NCI-H510A treated with DMSO at 0.1 percent for 48 hours (cell line): ENCODE results near the gene SNX5.

ENCODE experiments used
- DNase-seq: peaks from one replicate; lab custom pipeline; 2025; lab: John Stamatoyannopoulos, UW

The SNX5 gene

DNA sequence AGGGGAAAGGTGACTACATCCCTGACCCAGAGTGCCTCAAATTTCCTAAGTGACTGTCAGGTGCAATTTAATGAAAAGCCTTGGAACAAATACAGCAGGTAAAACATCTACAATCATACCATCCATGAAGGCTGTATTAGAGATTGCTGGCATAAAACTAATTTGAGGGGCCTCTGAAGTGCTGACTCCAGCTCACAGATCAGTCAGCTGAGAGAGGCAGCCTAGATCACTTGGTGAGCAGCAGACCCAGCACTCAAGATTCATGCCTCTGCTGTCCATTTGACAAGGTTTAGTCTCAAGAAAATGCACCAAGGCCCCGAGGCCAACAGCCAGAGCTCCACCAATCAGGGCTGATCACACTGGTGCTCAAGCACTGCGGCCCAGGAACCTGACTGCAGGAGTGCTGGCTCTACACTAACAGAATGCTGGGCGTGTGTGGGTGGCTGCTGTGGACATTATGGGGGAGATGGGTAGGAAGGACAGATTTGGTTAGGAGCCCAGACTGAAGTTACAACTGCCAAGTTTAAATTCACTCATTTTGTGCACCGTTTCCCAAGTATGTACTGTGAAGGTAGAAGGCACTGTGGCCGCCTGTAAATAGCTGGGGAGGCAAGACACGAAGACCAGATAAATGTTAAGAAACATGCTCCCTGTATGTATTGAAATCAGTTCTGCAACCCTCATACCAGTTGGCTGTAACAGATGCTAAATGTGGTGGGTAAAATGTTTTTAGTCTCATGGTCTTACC, 28.2 kb downstream of the SNX5 start:
- DNase-seq = no peak

DNA sequence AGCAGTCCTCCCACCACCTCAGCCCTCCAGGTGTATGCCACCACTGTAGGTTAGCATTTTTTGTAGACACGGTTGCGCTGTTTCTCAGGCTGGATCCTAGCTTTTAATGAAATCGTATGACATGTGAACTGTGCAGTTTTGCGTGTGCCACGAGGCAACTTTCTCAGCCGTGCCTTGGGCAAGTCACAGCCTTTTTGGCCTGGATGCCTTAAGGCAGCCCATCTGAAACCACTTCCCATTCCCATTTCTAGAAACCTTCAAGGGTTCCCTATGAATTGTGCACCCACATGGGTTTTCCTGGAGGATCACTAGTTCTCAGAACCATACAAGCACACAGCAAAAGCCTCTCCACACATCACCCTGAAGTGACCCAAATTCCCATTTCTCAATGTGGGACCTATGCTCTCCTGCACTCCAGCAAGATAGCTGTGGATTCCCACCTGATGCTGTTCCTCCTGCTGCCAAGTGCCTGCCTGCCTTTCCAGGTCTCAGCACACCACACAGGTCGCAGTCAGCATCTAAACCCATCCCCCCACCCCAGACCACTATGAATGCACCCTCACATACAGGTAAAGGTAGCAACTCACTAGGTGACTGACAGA, 28.9 kb downstream of the SNX5 start:
- DNase-seq = no peak

DNA sequence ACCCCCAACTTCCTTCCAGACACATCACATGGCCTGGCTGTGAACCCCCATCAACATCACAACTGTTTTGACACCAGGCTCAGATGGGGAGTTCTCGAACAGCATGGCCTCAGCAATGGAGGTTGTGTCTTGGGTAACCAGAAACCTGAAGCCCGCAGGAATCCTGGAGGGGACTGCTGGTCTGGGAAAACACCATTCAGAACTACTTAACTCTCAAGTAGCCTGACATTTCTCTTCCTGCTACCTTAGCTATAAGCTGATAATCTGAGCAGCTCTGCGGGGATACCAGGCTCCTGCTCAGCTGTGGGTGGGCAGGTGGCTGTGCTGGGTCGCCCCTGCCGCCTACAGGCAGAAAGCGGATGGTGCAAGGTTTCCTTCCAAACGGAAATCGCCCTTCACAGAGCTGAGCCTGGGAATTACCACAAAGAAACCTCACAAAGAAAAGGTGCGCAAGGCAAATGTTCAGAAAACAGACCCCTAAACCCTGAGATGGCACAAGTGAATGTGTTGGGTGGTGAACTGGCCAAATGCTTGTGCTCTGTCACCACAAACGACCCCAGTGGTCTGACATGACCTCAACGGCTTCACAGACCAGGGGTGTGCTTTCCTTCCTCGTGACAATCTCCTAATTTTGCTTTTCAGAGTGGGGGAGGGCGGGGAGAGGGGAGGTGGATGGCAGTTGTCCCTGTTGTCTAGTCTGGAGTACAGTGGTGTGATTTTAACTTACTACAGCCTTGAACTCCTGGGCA, 29.5 kb downstream of the SNX5 start:
- DNase-seq = peak; percentile 83

DNA sequence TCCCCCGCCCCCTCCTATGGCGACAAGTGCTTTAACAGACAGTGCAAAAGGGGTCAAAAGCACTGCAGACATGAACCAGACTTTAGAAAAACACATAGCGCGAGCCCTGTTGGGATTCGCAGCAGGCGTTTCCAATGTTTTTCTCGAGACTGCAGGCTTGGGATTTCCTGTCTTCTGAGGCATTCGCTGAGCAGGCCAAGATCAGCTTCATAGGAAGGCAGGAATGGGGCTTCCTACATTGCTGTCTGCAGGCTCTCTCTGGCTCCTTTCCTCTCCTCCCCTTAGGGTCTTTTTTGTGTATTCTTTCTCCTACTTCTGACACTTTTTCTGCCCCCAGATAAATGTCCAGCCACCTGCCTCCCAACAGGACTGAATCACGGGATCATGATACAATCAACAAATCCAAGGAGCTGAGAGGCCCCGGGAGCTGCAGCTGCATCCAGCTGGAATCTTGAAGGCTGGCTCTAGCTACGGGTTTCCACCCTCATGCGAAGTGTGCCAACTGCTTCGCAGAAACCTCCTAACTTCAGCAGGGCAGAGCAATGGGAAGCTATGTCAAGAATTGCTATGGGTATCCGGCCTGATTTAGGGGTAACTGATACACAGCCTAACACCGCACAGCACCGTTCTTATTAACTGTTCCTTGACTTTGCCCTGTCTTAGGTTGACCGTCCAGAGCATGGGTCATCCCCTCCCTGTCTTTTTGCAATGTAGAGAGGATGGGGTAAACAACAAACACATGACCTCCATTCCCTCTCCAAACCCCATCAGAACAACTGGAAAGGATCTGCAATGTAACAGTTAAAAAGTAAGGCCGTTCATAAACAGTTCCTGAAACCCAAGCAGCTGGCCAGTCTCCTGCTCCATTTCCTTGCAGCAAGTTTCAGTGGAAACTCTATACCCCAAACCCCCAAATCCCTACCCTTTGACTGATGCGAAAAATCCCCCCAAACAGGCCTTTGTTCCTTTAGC, 31.5 kb downstream of the SNX5 start:
- DNase-seq = no peak

DNA sequence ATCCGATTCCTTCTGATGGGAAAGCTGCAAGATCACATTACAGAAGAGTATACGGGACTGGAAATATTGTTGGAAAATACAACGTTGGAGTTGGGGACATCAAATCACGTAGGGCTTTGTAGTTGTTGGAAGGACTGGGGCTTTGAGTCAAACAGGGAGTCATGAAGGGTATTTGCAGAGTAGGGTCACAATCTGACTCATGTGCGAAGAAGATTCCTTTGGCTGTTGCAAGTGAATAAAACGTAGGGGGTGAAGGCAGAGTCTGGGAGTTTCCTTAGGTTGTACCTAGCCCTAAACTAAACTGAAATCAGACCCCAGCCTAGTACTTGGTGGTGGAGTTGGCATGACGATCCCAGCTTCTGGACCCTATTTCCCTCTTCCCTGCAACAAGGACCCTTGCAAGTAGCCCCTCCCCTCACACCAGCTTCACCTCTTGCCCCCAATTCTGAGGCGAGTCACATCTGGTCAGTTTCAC, 32.3 kb downstream of the SNX5 start:
- no peak for DNase-seq

DNA sequence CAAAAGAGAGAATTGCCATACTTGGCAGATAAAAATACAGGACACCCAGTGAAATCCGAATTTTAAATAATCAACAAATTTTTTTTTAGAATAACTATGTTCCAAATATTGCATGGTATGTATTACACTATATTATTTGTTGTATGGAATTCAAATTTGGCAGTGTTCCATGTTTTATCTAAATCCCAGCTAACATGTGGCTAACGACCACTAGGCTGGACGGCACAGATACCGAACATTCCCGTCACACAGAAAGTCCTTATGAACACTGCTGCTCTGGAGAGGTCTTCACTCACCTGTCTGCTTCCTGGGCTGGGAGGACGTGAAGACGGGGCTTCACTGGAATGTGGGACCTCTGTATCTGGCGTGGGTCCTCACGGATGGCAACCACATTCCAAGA, 32.8 kb downstream of the SNX5 start:
- DNase-seq = no peak

DNA sequence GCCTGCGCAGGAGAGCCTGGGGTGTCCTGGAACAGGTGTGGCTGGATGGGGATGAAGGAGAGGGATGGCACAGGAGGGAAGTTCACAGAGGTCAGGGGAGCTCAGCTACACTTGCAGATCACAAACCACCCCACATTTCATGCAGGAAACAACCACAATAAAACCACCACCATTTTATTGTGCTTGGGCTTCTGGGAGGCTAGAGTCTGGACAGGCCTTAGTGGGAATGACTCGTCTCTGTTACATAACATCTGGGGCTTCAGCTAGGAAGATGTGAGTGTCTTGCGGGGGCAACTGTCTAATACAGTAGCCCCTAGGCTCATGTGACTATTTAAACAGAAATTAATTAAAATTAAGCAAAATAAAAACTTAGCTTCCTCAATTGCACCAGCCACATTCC, 33.4 kb downstream of the SNX5 start:
- no peak for DNase-seq

DNA sequence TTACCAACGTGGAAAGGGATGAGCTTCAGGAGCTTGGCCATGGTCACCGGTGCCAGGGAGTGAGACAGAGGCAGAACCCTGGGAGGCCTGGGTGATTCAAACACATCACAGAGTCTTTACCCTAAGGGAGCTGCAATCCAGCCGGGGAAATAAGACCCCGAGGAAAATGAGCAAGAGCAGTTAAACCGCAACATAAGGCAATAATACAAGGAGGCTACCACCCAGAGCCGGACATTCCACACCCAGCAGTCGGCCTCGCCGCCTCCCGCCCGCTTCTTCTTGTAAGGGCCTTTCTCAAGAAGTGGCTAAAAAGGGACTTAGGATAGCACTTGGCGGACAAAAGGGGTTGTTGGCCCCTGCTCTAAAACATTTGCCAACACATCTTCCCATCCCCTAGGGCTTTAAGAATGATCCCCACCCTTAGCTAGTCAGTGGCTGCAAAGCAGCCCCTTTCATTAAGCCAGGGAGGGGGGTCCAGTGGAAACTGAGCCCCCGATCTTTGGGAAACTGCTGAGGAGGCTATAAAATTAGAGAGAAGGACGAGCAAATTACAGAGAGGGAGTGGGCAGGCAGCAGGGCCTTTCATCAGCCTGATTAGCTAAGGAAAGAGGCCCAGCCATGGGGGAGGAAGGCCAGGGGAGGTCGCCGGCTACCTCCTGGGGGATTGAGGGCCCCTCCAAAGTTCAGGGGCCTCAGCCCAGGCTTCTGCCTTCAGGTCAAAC, 34.3 kb downstream of the SNX5 start:
- DNase-seq = no peak

DNA sequence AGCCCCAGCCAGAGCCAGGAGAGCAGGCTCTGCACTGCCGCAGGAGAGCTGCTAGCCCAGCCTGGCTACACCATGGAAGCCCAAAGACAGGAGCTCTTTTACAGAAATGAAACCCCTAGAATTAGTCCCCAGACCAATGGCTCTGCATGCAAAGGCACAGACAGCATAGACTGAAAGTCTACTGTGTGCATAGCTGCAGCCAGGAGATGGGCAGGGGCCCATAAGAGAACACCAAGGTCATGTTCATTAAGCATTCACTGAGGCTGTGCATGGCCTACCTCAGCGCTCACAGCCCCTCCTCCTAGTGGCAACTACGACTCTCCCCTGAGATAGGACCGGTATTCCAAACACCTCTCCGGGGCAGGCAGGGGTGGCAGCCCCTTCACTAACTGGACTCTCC, 34.9 kb downstream of the SNX5 start:
- no peak for DNase-seq

DNA sequence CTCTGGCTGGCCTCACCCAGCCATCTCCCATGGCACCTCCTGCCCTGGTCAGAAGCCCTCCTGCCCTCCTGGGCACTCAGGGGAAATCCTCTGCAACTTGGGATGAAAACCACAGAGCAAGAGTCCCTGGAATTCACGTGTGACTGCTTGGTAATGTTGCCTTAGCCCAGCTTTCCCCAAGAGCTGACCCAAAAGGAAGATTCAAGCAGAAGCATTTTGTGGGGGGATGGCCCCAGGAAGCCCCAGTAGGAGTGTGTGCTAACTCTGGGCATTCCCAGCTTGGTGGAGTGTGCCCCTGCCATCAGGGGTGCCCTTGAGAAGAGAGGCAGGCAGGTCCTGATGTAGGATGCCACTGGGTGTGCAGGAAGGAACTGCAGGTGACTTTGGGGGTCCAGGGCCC, 35.5 kb downstream of the SNX5 start:
- DNase-seq = no peak

DNA sequence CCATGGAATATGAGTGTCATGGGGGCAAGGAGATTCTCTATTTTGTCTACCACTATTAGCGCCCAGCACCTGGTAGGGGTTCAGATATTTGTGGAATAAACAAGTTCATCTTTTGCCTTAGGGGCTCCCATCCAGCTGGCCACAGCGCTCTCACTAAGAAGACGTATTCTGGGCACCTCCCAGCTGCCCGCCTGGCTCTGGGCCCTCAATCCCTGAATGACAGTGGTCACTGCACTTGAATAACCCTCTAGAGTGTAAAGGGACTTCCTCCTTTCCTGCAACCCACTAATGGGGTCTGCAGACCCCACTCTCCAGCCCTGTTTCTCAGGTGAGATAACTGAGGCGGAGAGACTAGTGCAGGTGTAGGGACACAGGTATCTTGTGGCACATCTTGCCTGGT, 36.2 kb downstream of the SNX5 start:
- DNase-seq = no peak

DNA sequence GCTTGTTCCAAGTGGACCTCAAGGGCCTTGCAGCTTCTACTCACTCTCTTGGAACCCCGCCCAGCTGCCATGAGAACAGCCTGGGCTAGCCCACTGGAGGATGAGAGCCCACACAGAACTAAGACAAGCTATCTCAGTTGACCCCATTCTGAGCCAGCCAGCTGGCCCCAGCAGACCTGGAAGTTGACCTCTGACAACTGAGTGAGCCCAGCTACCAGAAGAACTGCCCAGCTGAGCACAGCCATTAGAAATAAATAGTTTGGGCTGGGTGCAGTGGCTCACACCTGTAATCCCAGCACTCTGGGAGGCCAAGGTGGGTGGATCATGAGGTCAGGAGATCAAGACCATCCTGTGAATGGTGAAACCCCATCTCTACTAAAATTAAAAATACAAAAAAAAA, 37.1 kb downstream of the SNX5 start:
- DNase-seq = no peak

DNA sequence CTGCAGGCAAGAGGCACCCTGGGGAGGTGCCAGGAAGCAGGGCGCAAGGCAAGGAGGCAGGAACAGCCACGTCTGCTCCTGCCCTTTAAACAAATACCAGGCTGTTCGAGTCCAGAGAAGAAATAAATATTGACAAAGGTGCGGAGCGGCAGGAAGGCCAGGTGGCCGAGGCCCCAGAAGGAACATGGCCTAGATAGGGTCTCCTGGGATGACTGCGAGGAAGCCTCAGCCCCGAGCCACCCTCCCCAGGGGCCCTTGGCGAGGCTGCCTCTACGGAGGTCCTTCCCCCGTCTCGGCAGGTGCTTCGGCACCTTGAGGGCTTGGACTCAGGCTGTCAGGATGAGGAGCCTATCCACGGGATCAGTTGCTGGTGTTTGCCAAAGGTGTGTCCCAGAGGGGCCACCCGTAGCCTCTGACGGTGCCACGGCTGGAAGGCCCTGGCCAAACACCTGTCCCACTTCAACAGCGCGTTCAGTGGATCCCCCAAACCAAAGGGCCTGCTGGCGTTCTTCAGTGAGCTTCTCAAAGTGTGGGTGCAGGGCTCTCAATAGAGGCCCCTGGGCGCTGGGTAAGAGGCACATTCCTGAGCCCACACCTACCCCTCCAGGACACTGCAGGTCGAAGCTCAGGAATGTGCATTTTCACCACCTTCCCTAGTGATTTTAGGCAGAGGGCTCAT, 39.8 kb downstream of the SNX5 start:
- peak; percentile 91 for DNase-seq

DNA sequence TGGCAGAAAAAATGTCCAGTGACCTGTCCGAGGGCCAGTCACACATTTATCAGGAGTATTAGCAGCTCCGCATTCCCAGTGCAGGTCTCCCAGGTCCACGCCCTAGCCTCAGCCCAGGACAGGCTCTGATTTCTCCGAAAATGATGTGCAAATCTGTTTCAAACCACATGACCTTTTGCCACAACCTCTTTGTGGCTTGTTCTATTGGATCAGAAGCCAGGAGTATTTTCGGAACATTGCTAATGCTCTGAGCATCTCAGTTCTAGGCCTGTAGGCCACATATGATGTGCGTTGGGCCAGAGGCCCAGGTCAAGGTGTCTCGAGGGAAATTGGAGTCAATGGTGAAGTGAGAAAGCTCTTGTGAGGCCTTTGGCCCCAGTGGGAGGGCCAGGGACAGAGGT, 40.4 kb downstream of the SNX5 start:
- DNase-seq = no peak

DNA sequence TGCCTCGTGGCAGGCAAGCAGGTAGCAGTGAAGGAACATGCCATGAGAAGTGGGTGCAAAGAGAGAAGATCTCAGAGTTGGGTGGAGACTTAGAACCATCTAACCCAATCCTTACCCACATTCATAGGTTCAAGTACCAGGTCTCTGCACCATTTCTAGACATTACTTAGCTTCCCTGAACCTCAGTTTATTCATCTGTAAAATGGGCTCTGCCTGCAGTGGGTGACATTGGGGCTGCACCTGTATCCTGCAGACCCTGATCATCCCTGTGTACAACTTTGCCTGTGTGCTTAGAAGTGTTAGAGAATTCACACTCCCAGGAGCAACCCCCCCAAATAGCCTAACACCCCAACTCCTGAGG, 42.7 kb downstream of the SNX5 start:
- no peak for DNase-seq

DNA sequence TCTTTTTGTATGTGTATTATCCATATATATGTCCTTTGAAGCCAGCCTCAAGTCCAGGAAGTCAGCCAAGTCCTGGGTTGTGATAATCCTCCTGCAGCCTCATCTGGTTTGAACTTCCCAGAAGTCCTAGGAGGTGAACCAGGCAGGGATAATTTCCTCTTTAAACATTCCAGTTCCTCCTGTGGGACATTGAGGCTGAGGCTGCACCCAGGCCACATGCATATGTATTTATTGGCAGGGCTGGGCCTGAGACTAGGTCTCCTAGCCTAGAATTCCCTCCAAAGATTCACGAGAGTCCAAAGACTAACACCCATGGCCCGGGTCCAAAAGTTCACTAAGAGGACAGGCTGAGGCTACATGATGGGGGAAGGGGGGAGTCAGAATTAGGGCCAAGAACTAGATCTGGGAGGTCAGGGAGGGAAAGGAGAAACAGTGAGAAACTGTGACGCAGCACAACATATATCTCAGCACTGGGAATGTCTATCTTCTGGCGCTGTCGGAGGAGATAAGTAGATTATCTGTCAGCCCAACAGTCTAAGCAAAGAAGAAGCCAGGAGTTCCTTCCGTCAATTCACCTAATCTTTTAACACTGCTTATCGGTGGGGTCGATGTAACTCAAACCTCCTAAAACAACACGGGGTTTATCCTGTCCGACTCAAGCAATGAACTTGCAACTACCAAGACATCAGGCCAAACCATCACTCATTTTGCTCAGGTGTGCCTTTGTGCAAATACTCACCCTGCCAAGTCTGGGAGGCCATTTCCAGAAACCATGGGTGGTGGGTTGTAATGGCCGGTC, 43.3 kb downstream of the SNX5 start:
- no peak for DNase-seq

DNA sequence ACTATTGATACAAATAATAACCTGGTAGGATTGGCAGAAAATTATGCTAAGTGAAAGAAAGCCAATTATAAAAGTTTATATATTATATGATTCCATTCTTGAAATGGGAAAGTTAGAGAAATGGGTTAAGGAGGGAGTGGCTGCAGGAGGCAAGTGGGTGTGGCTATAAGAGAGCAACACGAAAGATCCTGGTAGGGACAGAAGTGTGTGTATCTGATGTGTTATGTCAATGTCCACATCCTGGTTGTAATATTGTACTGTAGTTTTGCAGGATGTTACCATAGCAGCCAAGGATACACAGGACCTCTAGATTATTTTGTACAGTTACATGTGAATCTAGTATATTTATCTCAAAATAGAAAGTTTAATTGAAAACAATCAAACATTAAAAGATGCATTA, 46.8 kb downstream of the SNX5 start:
- DNase-seq = no peak

DNA sequence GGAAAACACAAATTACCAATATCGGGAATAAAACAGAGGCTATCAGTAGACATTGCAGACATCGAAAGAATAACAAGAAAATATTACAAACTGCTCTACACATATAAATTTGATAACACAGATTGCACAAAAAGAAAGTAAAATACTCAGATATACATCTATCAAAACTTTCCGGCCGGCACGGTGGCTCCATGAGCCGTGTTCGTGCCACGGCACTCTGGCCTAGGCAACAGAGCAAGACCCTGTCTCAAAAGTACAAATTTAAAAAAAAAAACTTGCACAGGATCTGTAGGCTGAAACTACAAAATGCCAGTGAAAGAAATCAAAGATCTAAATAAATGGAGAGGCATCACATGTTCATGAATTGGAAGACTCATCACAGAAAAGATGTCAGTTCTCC, 49.4 kb downstream of the SNX5 start:
- no peak for DNase-seq

DNA sequence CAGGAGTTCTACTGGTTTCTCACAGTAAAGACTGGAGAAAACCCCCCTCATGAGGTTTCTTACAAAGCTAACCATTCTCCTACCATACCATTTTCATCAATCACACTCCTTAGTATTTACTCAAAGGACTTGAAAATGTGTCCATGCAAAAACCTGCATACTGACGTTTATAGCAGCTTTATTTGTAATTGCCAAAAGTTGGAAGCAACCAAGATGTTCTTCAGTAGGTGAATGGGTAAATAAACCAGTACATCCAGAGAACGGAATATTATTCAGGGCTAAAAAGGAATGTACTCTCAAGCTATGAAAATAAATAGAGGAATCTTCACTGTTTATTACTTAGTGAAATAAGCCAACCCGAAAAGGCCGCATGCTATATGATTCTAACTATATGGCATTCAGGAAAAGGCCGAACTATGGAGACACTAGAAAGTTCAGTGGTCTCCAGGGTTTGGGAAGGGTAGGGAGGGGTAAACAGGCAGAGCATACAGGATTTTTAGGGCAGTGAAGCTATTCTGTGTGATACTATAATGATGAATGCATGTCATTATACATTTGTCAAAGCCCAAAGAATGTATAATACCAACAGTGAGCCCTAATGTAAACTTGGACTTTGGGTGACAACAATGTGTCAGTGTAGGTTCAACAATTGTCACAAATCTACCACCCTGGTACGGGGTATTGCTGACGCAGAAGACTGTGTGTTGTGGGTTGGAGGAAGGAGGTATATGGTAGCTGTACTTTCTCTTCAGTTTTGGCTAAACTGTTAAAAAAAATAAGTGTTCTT, 50.6 kb downstream of the SNX5 start:
- no peak for DNase-seq
